HAP-1 (cell line): ENCODE data around the gene CD7.

Experiments used
- DNase-seq, 2 experiments: peaks; one replicate each; pipeline ENCODE4 v3.0.0-alpha.2; 2016 to 2020; ENCODE audit warnings: low spot score in 2 of 2
- H3K27me3 ChIP-seq: fragments of 250-450 bp; sonication (Bioruptor Pico); 2 replicates; pipeline ENCODE4 v1.5.1; 2020; ENCODE audit warnings: low read depth, mild to moderate bottlenecking, moderate library complexity
- H3K36me3 ChIP-seq: fragments of 250-450 bp; sonication (Bioruptor Pico); replicated peaks from 2 replicates; pipeline ENCODE4 v1.5.1; 2020; ENCODE audit warnings: mild to moderate bottlenecking
- H3K4me1 ChIP-seq: fragments of 250-450 bp; sonication (Bioruptor Pico); 2 replicates; pipeline ENCODE4 v1.5.1; 2020; ENCODE audit warnings: mild to moderate bottlenecking
- H3K4me3 ChIP-seq: fragments of 250-450 bp; sonication (Bioruptor Pico); 2 replicates; pipeline ENCODE4 v1.5.1; 2020; ENCODE audit warnings: mild to moderate bottlenecking, moderate library complexity
- H3K9me3 ChIP-seq: fragments of 250-450 bp; sonication (Bioruptor Pico); 2 replicates; pipeline ENCODE4 v1.5.1; 2020; ENCODE audit warnings: mild to moderate bottlenecking, moderate library complexity
- in situ Hi-C: fragments of 300-500 bp; cut with MboI; formaldehyde crosslinking; loops from 3 replicates; pipeline ENCODE4 v1.14.3; 2020; ENCODE audit warnings: low sequenced_read_pairs, inconsistent platforms, mixed read lengths

CD7 gene

GRCh38 chr17:82328994-82329507 lies 11.6 kb upstream of the CD7 start:
- no peak overlapping the region for H3K4me3 ChIP-seq
- in situ Hi-C loops, result no loop called here
- H3K27me3 ChIP-seq, result no peaks in the 10 kb centered on the region; the same call in 1 of the 2 replicates
- peaks cover 3% of the 10 kb centered on the region; the same call in 1 of the 2 replicates for H3K4me1 ChIP-seq
- no peaks in the 10 kb centered on the region for H3K36me3 ChIP-seq
- no peak for DNase-seq
- H3K9me3 ChIP-seq, result no peaks in the 10 kb centered on the region

GRCh38 chr17:82328141-82328993 lies 11.0 kb upstream of the CD7 start:
- in situ Hi-C loops, result no loop called here
- Histone ChIP-seq H3K36me3 (no peaks in the 10 kb centered on the region), H3K27me3 (no peaks in the 10 kb centered on the region; the same call in 1 of the 2 replicates), H3K4me1 (peaks cover 3% of the 10 kb centered on the region; the same call in 1 of the 2 replicates), H3K9me3 (no peaks in the 10 kb centered on the region), H3K4me3 (no peak overlapping the region)
- DNase-seq, result no peak

- DNase-seq, result no peak
- Histone ChIP-seq H3K36me3 (no peaks in the 10 kb centered on the region), H3K27me3 (no peaks in the 10 kb centered on the region; the same call in 1 of the 2 replicates), H3K4me3 (no peak overlapping the region), H3K4me1 (peaks cover 3% of the 10 kb centered on the region; the same call in 1 of the 2 replicates), H3K9me3 (no peaks in the 10 kb centered on the region)
- in situ Hi-C loops, result no loop called here
Measured at GRCh38 chr17:82327757-82328140, 10.3 kb upstream of the CD7 start.

GRCh38 chr17:82327289-82327688 lies 9.9 kb upstream of the CD7 start:
- H3K4me3 ChIP-seq, result no peak overlapping the region
- no peaks in the 10 kb centered on the region for H3K36me3 ChIP-seq
- peaks cover under 1% of the 10 kb centered on the region for H3K27me3 ChIP-seq
- DNase-seq, result no peak
- in situ Hi-C loops, result no loop called here
- H3K4me1 ChIP-seq, result peaks cover 3% of the 10 kb centered on the region; the same call in 1 of the 2 replicates
- no peaks in the 10 kb centered on the region for H3K9me3 ChIP-seq

GRCh38 chr17:82325286-82326180 lies 8.1 kb upstream of the CD7 start:
- DNase-seq, result no peak
- H3K9me3 ChIP-seq, result no peaks in the 10 kb centered on the region
- in situ Hi-C loops, result no loop called here
- H3K36me3 ChIP-seq, result no peaks in the 10 kb centered on the region
- H3K27me3 ChIP-seq, result peaks cover 13% of the 10 kb centered on the region
- no peak overlapping the region for H3K4me3 ChIP-seq
- H3K4me1 ChIP-seq, result peaks cover 6% of the 10 kb centered on the region; the same call in 1 of the 2 replicates

- H3K36me3 ChIP-seq, result no peaks in the 10 kb centered on the region
- H3K4me1 ChIP-seq, result peaks cover 4% of the 10 kb centered on the region; the same call in 1 of the 2 replicates
- in situ Hi-C loops, result no loop called here
- peaks cover 13% of the 10 kb centered on the region for H3K27me3 ChIP-seq
- H3K4me3 ChIP-seq, result no peak overlapping the region
- DNase-seq, result no peak
- no peaks in the 10 kb centered on the region for H3K9me3 ChIP-seq
Measured at GRCh38 chr17:82324566-82325285, 7.3 kb upstream of the CD7 start.

GRCh38 chr17:82323514-82324234 lies 6.3 kb upstream of the CD7 start:
- no peak for DNase-seq
- H3K9me3 ChIP-seq, result no peaks in the 10 kb centered on the region
- no peak overlapping the region for H3K4me3 ChIP-seq
- H3K4me1 ChIP-seq, result peaks cover 4% of the 10 kb centered on the region; the same call in 1 of the 2 replicates
- in situ Hi-C loops, result no loop called here
- H3K36me3 ChIP-seq, result no peaks in the 10 kb centered on the region
- peaks cover 13% of the 10 kb centered on the region for H3K27me3 ChIP-seq

- Histone ChIP-seq H3K4me1 (peaks cover 4% of the 10 kb centered on the region; the same call in 1 of the 2 replicates), H3K36me3 (no peaks in the 10 kb centered on the region), H3K4me3 (no peak overlapping the region), H3K27me3 (peaks cover 13% of the 10 kb centered on the region), H3K9me3 (no peaks in the 10 kb centered on the region)
- in situ Hi-C loops, result no loop called here
- DNase-seq, result no peak
Measured at GRCh38 chr17:82322526-82323453, 5.4 kb upstream of the CD7 start.

- Histone ChIP-seq H3K9me3 (no peaks in the 10 kb centered on the region), H3K4me3 (no peak overlapping the region), H3K4me1 (peaks cover 4% of the 10 kb centered on the region; the same call in 1 of the 2 replicates), H3K27me3 (peaks cover 13% of the 10 kb centered on the region), H3K36me3 (no peaks in the 10 kb centered on the region)
- DNase-seq, result no peak
- in situ Hi-C loops, result no loop called here
Measured at GRCh38 chr17:82321947-82322466, 4.6 kb upstream of the CD7 start.

GRCh38 chr17:82320956-82321927 lies 3.8 kb upstream of the CD7 start:
- Histone ChIP-seq H3K9me3 (no peaks in the 10 kb centered on the region), H3K4me1 (peaks cover 4% of the 10 kb centered on the region; the same call in 1 of the 2 replicates), H3K27me3 (peaks cover 13% of the 10 kb centered on the region), H3K4me3 (no peak overlapping the region), H3K36me3 (no peaks in the 10 kb centered on the region)
- peak in 1 of 2 experiments; percentile 66 for DNase-seq
- in situ Hi-C loops, result no loop called here
